HepG2 (cell line): ENCODE measurements around the gene GOLGA8N.

Source experiments
- DNMT3B ChIP-seq: conservative IDR thresholded peaks from 2 replicates; pipeline ENCODE4 v1.6.1; 2016; ENCODE audit warnings: missing biosample characterization, control low read depth
- EZH2 ChIP-seq: conservative IDR thresholded peaks from 2 replicates; pipeline ENCODE4 v1.6.1; 2012; ENCODE audit warnings: mild to moderate bottlenecking, low read depth, low read length, moderate library complexity
- ZNF703 ChIP-seq: sonication (generic); formaldehyde crosslinking; IDR thresholded peaks from 2 replicates; pipeline ENCODE4 v1.5.1; 2020; ENCODE audit warnings: missing genetic modification reagents, mild to moderate bottlenecking, moderate library complexity, borderline replicate concordance
- TF ChIP-seq, protein P1 (sequence below): sonication (generic); formaldehyde crosslinking; IDR thresholded peaks from 2 replicates; pipeline ENCODE4 v1.5.0; 2020; ENCODE audit warnings: mild to moderate bottlenecking, missing genetic modification reagents, borderline replicate concordance
- TF ChIP-seq, protein P2 (sequence below): IDR thresholded peaks from 2 replicates; pipeline ENCODE4 v1.6.1; 2012; ENCODE audit warnings: inconsistent platforms
- TF ChIP-seq, protein P3 (sequence below): sonication (generic); formaldehyde crosslinking; IDR thresholded peaks from 2 replicates; pipeline ENCODE4 v1.4.0; 2020; ENCODE audit warnings: missing genetic modification reagents

DNA sequence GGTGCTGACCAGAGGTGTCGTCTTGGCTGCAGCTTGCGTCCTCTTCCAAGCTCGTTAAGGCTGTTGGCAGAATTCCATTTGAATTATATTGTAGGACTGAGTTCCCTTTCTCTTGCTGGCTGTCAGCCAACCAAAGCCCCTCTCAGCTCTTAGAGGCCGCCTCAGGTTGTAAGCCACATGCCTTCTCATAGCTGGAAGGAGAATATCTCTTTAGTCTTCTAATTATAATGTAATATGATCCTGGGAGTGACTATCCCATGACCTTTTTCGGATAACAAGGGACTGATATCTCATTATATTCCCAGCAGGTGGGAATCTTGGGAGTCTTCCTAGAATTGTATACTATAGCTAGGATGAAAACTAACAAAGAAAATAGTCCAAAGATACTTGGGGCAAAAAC is 53.0 kb downstream of the GOLGA8N start:
- TF ChIP-seq DNMT3B (no peak), ZNF703 (no peak), EZH2 (no peak)
- TF ChIP-seq, protein P1, sequence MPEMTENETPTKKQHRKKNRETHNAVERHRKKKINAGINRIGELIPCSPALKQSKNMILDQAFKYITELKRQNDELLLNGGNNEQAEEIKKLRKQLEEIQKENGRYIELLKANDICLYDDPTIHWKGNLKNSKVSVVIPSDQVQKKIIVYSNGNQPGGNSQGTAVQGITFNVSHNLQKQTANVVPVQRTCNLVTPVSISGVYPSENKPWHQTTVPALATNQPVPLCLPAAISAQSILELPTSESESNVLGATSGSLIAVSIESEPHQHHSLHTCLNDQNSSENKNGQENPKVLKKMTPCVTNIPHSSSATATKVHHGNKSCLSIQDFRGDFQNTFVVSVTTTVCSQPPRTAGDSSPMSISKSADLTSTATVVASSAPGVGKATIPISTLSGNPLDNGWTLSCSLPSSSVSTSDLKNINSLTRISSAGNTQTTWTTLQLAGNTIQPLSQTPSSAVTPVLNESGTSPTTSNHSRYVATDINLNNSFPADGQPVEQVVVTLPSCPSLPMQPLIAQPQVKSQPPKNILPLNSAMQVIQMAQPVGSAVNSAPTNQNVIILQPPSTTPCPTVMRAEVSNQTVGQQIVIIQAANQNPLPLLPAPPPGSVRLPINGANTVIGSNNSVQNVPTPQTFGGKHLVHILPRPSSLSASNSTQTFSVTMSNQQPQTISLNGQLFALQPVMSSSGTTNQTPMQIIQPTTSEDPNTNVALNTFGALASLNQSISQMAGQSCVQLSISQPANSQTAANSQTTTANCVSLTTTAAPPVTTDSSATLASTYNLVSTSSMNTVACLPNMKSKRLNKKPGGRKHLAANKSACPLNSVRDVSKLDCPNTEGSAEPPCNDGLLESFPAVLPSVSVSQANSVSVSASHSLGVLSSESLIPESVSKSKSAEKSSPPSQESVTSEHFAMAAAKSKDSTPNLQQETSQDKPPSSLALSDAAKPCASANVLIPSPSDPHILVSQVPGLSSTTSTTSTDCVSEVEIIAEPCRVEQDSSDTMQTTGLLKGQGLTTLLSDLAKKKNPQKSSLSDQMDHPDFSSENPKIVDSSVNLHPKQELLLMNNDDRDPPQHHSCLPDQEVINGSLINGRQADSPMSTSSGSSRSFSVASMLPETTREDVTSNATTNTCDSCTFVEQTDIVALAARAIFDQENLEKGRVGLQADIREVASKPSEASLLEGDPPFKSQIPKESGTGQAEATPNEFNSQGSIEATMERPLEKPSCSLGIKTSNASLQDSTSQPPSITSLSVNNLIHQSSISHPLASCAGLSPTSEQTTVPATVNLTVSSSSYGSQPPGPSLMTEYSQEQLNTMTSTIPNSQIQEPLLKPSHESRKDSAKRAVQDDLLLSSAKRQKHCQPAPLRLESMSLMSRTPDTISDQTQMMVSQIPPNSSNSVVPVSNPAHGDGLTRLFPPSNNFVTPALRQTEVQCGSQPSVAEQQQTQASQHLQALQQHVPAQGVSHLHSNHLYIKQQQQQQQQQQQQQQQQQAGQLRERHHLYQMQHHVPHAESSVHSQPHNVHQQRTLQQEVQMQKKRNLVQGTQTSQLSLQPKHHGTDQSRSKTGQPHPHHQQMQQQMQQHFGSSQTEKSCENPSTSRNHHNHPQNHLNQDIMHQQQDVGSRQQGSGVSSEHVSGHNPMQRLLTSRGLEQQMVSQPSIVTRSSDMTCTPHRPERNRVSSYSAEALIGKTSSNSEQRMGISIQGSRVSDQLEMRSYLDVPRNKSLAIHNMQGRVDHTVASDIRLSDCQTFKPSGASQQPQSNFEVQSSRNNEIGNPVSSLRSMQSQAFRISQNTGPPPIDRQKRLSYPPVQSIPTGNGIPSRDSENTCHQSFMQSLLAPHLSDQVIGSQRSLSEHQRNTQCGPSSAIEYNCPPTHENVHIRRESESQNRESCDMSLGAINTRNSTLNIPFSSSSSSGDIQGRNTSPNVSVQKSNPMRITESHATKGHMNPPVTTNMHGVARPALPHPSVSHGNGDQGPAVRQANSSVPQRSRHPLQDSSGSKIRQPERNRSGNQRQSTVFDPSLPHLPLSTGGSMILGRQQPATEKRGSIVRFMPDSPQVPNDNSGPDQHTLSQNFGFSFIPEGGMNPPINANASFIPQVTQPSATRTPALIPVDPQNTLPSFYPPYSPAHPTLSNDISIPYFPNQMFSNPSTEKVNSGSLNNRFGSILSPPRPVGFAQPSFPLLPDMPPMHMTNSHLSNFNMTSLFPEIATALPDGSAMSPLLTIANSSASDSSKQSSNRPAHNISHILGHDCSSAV (CRISPR knock-in tag), result no peak
- TF ChIP-seq, protein P2, sequence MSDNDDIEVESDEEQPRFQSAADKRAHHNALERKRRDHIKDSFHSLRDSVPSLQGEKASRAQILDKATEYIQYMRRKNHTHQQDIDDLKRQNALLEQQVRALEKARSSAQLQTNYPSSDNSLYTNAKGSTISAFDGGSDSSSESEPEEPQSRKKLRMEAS, result no peak
- TF ChIP-seq, protein P3, sequence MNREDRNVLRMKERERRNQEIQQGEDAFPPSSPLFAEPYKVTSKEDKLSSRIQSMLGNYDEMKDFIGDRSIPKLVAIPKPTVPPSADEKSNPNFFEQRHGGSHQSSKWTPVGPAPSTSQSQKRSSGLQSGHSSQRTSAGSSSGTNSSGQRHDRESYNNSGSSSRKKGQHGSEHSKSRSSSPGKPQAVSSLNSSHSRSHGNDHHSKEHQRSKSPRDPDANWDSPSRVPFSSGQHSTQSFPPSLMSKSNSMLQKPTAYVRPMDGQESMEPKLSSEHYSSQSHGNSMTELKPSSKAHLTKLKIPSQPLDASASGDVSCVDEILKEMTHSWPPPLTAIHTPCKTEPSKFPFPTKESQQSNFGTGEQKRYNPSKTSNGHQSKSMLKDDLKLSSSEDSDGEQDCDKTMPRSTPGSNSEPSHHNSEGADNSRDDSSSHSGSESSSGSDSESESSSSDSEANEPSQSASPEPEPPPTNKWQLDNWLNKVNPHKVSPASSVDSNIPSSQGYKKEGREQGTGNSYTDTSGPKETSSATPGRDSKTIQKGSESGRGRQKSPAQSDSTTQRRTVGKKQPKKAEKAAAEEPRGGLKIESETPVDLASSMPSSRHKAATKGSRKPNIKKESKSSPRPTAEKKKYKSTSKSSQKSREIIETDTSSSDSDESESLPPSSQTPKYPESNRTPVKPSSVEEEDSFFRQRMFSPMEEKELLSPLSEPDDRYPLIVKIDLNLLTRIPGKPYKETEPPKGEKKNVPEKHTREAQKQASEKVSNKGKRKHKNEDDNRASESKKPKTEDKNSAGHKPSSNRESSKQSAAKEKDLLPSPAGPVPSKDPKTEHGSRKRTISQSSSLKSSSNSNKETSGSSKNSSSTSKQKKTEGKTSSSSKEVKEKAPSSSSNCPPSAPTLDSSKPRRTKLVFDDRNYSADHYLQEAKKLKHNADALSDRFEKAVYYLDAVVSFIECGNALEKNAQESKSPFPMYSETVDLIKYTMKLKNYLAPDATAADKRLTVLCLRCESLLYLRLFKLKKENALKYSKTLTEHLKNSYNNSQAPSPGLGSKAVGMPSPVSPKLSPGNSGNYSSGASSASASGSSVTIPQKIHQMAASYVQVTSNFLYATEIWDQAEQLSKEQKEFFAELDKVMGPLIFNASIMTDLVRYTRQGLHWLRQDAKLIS, result no peak
